RWPE2 (cell line): ENCODE data around the gene HOXB6.

ENCODE experiments used
- ATAC-seq: fragments of 200-7000 bp; cut with Tn5 transposase; 3 replicates; pipeline ENCODE4 v1.9.1; 2021; ENCODE audit warnings: low read depth
- DNase-seq: peaks from one replicate; pipeline ENCODE4 v3.0.0-alpha.2; 2020; ENCODE audit warnings: low spot score
- H3K27ac ChIP-seq: fragments of 450-650 bp; 2 replicates; pipeline ENCODE4 v1.5.1; 2017; ENCODE audit warnings: mild to moderate bottlenecking; ENCODE audit not compliant: poor library complexity, severe bottlenecking
- H3K27me3 ChIP-seq: fragments of 250-450 bp; sonication (Bioruptor Pico); 2 replicates; pipeline ENCODE4 v1.5.1; 2021; ENCODE audit warnings: mild to moderate bottlenecking, moderate library complexity; ENCODE audit not compliant: insufficient read depth, poor library complexity, severe bottlenecking
- H3K36me3 ChIP-seq: fragments of 250-450 bp; sonication (Bioruptor Pico); 2 replicates; pipeline ENCODE4 v1.5.1; 2020; ENCODE audit warnings: low read depth, mild to moderate bottlenecking, moderate library complexity
- H3K4me1 ChIP-seq: fragments of 250-450 bp; sonication (Bioruptor Pico); 2 replicates; pipeline ENCODE4 v1.5.1; 2021; ENCODE audit warnings: mild to moderate bottlenecking, moderate library complexity; ENCODE audit not compliant: insufficient read depth, poor library complexity, severe bottlenecking
- H3K4me3 ChIP-seq: fragments of 250-450 bp; sonication (Bioruptor Pico); 2 replicates; pipeline ENCODE4 v1.5.1; 2021; ENCODE audit warnings: mild to moderate bottlenecking, moderate library complexity; ENCODE audit not compliant: severe bottlenecking
- H3K9me3 ChIP-seq: fragments of 250-450 bp; sonication (Bioruptor Pico); 2 replicates; pipeline ENCODE4 v1.5.1; 2021; ENCODE audit warnings: mild to moderate bottlenecking, moderate library complexity; ENCODE audit not compliant: severe bottlenecking
- CTCF ChIP-seq: fragments of 450-650 bp; IDR thresholded peaks from one replicate; pipeline ENCODE4 v1.5.1; 2017; ENCODE audit warnings: mild to moderate bottlenecking, moderate library complexity; ENCODE audit not compliant: poor library complexity, severe bottlenecking

HOXB6 gene

GRCh38 chr17:48621410-48622392 lies 16.9 kb upstream of the HOXB6 start:
- Histone ChIP-seq H3K27ac (no peak overlapping the region), H3K9me3 (no peaks in the 10 kb centered on the region), H3K4me1 (peaks cover 4% of the 10 kb centered on the region), H3K36me3 (no peaks in the 10 kb centered on the region), H3K27me3 (peaks cover 68% of the 10 kb centered on the region), H3K4me3 (no peak overlapping the region)
- TF ChIP-seq CTCF, result no peak
- no peak for DNase-seq
- ATAC-seq, result no peak

DNA sequence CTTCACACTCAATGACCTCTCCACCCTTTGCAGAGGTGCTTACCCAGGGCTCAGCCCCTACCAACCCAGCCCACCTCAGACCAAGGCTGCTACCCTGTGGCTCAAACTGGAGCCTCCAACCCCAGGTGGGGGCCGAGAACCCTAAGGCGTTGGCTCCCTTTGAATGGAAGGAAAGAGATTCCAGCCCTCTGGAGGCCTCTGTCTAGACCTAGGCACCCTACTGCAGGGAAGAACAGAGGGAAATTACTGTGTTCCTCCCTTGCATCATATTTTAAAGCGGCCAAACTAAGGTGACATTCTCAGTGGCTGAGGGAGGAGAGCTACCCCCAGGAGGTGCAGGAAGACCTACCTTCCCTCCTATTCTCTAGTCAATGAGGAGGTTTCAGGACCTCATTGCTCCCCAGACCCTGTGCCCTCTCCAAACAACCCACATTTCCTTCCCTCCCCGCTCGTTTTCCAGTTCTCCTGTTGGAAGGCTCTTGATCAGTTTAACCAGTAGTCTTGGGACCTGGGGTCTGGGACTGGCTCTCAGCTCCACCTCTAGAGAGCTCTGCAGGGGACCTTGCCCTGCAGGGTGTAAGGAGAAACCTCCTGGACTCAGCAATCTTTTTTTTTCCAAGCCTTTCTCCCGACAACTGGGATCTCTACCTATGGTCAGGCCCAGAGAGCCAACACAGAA lies 15.8 kb upstream of the HOXB6 start:
- no peaks in the 10 kb centered on the region for H3K9me3 ChIP-seq
- DNase-seq (no peak), ATAC-seq (no peak)
- H3K27ac ChIP-seq, result no peak overlapping the region
- H3K4me1 ChIP-seq, result peaks cover 4% of the 10 kb centered on the region
- no peak for TF ChIP-seq CTCF
- no peak overlapping the region for H3K4me3 ChIP-seq
- peaks cover 78% of the 10 kb centered on the region for H3K27me3 ChIP-seq
- no peaks in the 10 kb centered on the region for H3K36me3 ChIP-seq

DNA sequence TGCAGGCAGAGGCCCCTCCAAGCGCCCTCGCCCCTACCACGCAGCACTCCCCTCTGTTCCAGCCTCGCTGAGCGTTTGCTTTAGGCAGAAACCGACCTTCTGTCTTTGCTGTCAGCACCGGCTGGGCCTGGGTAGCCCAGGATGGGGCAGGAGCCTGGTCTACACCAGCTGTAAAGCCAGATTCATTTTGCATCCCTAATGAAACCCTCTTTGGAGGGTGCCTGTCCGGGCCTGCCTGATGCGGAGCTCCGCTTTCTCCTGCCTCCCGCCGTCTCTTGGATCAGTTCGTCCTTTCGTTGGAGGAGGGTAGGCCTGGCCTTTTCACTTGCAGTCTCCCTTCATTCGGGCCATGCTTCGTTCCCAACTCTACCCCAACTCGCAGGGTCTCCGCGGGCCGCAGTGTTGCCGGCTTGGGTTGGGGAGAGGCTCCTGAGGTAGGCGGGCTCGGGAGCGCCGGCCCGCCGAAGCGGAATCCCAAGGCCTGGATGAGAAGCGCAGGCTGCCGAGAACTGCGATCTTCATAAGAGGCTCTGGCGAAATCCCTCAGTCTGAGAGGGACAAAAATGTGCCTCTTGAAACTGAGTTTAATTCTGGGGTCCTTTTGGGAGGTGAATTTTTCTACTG lies 15.2 kb upstream of the HOXB6 start:
- ATAC-seq (no peak), DNase-seq (no peak)
- no peak for TF ChIP-seq CTCF
- Histone ChIP-seq H3K4me3 (no peak overlapping the region), H3K27ac (no peak overlapping the region), H3K9me3 (no peaks in the 10 kb centered on the region), H3K27me3 (peaks cover 80% of the 10 kb centered on the region), H3K36me3 (no peaks in the 10 kb centered on the region), H3K4me1 (peaks cover 4% of the 10 kb centered on the region)

DNA sequence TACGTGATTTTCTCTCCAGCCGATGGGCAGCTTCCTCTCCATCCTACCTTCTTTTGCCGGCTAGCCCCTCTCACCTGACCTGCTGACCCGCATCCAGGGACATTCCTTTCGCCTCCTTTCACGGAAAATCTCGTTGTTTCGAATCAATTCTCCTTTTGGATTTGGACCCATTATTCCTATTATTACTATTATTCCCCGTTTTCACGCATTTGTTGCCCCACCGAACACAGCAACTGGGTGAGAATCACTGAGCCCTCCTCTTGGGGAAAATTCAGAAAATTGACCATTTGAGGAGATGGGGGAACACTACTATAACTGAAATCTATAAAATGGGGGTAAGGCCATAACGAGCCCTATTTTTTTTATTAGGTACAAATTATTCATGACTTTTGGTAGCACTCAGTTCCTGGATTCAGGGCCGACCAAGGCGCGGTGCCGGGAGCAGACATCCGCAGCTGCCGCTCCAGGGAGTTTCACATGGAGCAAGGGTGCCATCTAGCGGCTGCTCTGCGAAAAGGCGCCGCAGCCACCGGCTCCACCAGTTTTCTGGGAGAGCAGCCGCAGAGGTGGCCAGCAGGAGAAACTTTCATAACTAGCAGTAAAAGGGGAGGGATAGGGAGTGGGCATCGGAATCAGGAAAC lies 13.6 kb upstream of the HOXB6 start:
- no peaks in the 10 kb centered on the region for H3K36me3 ChIP-seq
- no peak for DNase-seq
- peak; percentile 73 for ATAC-seq
- TF ChIP-seq CTCF, result peak; percentile 95
- H3K4me3 ChIP-seq, result peak overlapping the region; percentile 15
- H3K4me1 ChIP-seq, result peaks cover 4% of the 10 kb centered on the region
- H3K27ac ChIP-seq, result no peak overlapping the region
- no peaks in the 10 kb centered on the region for H3K9me3 ChIP-seq
- peaks cover 79% of the 10 kb centered on the region for H3K27me3 ChIP-seq
